Measurements from ENCODE around the gene FLYWCH2. TPM values are rescaled to one million over a fixed set of nuclear protein-coding genes. Genes with fewer than 3 reads are reported as not detected.

Gene FLYWCH2
- polyA plus RNA-seq, 1 donor, result 9.4 TPM

DNA sequence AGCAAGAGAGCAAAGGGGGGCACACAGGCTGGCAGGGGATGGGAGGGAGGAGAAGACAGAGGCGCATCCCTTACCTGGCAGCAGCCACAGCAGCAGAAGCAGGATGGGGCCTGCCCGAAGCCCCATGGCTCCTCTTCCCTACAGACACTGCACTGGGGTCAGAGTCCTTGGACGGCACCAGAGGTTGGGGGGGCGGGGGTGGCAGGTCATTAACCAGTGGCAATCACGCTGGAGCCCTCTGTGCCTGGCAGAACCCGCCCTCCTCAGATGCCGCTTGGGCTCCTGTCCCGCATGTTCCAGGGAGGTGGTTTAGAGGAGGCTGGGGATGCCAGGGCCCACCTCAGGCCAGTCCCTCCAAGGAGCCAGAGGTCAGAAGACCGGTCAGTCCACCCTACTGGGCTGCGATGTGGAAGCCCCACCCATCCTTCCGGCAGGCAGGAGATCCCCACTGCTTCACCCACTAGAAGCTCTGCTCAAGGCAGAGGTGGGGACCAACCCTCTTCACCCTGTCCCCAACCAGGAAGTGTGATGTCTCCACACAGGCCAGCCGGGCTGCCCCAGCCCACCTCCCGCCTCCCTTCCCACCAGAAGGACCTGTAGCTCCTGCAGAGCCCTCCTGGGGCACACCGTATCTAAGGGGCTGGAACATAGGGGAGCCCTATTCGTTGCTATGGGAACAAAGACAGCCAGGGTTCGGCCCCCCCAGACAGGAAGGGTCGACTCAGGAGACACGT, 41.2 kb upstream of the FLYWCH2 start:
- no peak overlapping the region for H3K27ac ChIP-seq (ENCODE audit: low read length)
- H3K4me3 ChIP-seq (ENCODE audit: low read length), result no peak overlapping the region
- H3K36me3 ChIP-seq (ENCODE audit: control insufficient read depth, insufficient read depth, low read length), result no peaks in the 10 kb centered on the region
- peaks cover 2% of the 10 kb centered on the region for H3K27me3 ChIP-seq (ENCODE audit: control insufficient read depth, insufficient read depth, low read length)
- no CpG with 5 or more reads among the region's 18 CpGs for WGBS (ENCODE audit: insufficient coverage, low lambda C conversion rate)
- no peaks in the 10 kb centered on the region for H3K4me1 ChIP-seq (ENCODE audit: control insufficient read depth, insufficient read depth, low read length)
- DNase-seq, result no peak
- peaks cover 7% of the 10 kb centered on the region for H3K9me3 ChIP-seq (ENCODE audit: control insufficient read depth, low read depth, low read length)

GRCh38 chr16:2842340-2843000, 40.5 kb upstream of the FLYWCH2 start:
- no peaks in the 10 kb centered on the region for H3K36me3 ChIP-seq (ENCODE audit: control insufficient read depth, insufficient read depth, low read length)
- H3K4me3 ChIP-seq (ENCODE audit: low read length), result no peak overlapping the region
- no CpG with 5 or more reads among the region's 40 CpGs for WGBS (ENCODE audit: insufficient coverage, low lambda C conversion rate)
- no peak overlapping the region for H3K27ac ChIP-seq (ENCODE audit: low read length)
- H3K4me1 ChIP-seq (ENCODE audit: control insufficient read depth, insufficient read depth, low read length), result peaks cover 4% of the 10 kb centered on the region
- H3K27me3 ChIP-seq (ENCODE audit: control insufficient read depth, insufficient read depth, low read length), result peaks cover 2% of the 10 kb centered on the region
- peaks cover 7% of the 10 kb centered on the region for H3K9me3 ChIP-seq (ENCODE audit: control insufficient read depth, low read depth, low read length)
- peak in 1 of 2 donors; percentile 31 for DNase-seq

DNA sequence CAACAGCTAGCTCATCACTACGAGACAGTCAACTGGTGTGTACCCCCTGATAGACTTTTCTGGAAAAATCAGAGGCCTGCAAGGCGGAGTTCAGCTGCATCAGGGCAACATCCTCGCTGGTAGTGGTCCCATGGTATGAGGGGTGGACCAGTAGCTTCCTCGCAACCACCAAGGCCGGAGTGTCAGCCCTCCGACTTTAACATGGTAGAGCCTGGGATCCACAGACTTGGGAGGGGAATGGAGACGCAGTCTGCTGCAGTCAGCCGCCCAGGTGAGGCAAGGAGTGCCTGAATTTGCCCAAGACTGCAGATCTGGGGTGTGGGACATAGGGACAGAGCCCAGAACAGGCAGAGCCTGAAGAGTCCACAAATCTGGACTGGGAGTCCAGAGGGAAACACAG, 39.5 kb upstream of the FLYWCH2 start:
- DNase-seq, result no peak
- H3K36me3 ChIP-seq (ENCODE audit: control insufficient read depth, insufficient read depth, low read length), result no peaks in the 10 kb centered on the region
- H3K27ac ChIP-seq (ENCODE audit: low read length), result no peak overlapping the region
- peaks cover 7% of the 10 kb centered on the region for H3K9me3 ChIP-seq (ENCODE audit: control insufficient read depth, low read depth, low read length)
- peaks cover 4% of the 10 kb centered on the region for H3K4me1 ChIP-seq (ENCODE audit: control insufficient read depth, insufficient read depth, low read length)
- WGBS (ENCODE audit: insufficient coverage, low lambda C conversion rate), result 80% methylated on average over 1 of the region's 8 CpGs
- no peak overlapping the region for H3K4me3 ChIP-seq (ENCODE audit: low read length)
- H3K27me3 ChIP-seq (ENCODE audit: control insufficient read depth, insufficient read depth, low read length), result peaks cover 2% of the 10 kb centered on the region

DNA sequence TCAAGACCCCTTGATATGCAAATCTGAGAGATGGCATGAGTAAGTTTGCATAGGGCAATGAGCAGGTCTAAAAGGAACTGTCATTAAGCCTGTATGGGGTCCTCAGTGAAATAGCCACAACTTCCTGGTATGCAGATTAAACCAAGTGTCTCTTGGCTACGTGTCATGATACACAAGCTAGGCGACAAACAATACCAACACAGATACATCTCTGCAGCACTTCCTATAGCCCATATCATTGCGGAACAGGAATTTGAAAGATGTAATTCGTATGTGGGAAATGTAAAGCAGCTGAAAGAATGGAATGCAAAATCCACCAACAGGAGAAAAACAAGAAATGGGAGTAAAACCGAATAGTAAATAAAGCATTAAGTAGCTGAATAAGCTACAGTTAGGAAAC, 37.9 kb upstream of the FLYWCH2 start:
- peaks cover 7% of the 10 kb centered on the region for H3K9me3 ChIP-seq (ENCODE audit: control insufficient read depth, low read depth, low read length)
- H3K27me3 ChIP-seq (ENCODE audit: control insufficient read depth, insufficient read depth, low read length), result peaks cover 2% of the 10 kb centered on the region
- no peak for DNase-seq
- H3K27ac ChIP-seq (ENCODE audit: low read length), result no peak overlapping the region
- H3K36me3 ChIP-seq (ENCODE audit: control insufficient read depth, insufficient read depth, low read length), result no peaks in the 10 kb centered on the region
- H3K4me1 ChIP-seq (ENCODE audit: control insufficient read depth, insufficient read depth, low read length), result peaks cover 4% of the 10 kb centered on the region
- WGBS (ENCODE audit: insufficient coverage, low lambda C conversion rate), result 100% methylated on average over 1 of the region's 5 CpGs
- H3K4me3 ChIP-seq (ENCODE audit: low read length), result no peak overlapping the region

DNA sequence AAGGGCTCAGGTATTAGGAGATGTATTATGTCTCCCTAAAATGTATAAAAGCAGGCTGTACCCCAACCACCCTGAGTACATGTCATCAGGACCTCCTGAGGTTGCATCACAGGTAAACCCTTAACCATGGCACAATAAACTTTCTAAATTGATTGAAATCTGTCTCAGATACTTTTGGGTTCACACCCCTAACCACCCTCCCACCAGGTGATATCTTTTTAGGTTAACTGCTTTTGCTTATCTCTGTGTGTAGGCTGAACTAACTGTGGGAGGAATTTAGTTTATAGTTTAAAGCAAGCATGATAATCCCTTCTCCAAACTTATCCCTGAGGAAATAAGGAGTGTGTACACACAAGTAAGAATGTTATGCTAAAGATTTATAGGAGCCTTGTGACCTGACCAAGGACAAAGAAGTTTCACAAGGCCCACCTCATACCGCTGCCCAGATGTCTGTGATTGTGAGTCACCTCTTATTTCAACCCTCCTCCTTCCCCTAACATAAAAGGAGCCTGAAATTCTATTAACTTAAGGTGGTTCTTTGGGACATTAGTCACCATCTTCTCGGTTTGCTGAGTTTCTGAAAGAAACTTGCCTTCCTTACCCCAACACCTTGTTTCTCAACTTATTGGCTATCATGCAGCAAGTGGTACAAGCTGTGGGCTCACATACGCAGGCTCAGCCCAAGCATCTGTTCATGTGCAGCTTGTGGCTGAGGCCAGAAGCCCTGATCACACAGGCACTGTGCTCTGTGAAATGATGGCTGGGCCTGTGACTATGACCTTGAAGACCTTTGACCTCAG, 36.3 kb upstream of the FLYWCH2 start:
- peaks cover 7% of the 10 kb centered on the region for H3K9me3 ChIP-seq (ENCODE audit: control insufficient read depth, low read depth, low read length)
- no CpG with 5 or more reads among the region's 3 CpGs for WGBS (ENCODE audit: insufficient coverage, low lambda C conversion rate)
- no peak overlapping the region for H3K27ac ChIP-seq (ENCODE audit: low read length)
- H3K36me3 ChIP-seq (ENCODE audit: control insufficient read depth, insufficient read depth, low read length), result no peaks in the 10 kb centered on the region
- no peak overlapping the region for H3K4me3 ChIP-seq (ENCODE audit: low read length)
- DNase-seq, result no peak
- H3K27me3 ChIP-seq (ENCODE audit: control insufficient read depth, insufficient read depth, low read length), result peaks cover 2% of the 10 kb centered on the region
- peaks cover 4% of the 10 kb centered on the region for H3K4me1 ChIP-seq (ENCODE audit: control insufficient read depth, insufficient read depth, low read length)

DNA sequence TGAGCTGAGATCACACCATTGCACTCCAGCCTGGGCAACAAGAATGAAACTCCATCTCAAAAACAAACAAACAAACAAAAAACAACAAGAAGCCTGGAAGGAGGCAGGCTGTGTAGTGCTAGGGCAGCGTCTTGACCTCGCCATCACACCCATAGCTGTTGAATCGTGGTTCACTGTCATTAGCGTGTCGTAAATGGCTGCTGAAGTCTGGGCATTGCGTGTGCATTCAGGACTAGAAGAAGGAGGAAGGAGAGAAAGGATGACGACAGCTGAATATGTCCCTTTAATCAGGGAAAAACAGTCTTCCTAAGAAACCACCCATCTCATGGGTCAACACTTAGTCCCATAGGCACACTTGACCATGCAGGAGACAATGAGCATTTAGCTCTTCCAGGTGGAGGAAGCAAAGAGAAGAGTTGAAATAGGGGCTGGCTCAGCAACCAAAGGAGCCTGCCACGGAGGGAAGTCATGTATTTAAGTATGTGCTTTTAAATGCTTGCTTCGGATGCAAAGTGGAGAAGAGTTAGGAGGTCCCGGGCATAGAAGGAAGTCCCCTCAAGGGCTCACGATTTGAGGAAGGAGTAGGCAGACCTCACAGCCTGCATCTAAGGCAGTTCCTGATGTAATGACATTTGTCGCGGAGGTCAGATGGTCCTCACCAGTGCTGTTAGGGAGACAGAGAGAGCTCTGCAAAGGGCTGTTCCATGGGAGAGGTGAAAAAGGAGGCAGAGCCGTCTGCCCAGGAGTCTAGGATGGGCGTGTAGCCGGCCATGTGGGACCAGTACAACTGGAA, 33.9 kb upstream of the FLYWCH2 start:
- WGBS (ENCODE audit: insufficient coverage, low lambda C conversion rate), result 79% methylated on average over 4 of the region's 16 CpGs
- no peak for DNase-seq
- H3K27me3 ChIP-seq (ENCODE audit: control insufficient read depth, insufficient read depth, low read length), result peaks cover 3% of the 10 kb centered on the region

DNA sequence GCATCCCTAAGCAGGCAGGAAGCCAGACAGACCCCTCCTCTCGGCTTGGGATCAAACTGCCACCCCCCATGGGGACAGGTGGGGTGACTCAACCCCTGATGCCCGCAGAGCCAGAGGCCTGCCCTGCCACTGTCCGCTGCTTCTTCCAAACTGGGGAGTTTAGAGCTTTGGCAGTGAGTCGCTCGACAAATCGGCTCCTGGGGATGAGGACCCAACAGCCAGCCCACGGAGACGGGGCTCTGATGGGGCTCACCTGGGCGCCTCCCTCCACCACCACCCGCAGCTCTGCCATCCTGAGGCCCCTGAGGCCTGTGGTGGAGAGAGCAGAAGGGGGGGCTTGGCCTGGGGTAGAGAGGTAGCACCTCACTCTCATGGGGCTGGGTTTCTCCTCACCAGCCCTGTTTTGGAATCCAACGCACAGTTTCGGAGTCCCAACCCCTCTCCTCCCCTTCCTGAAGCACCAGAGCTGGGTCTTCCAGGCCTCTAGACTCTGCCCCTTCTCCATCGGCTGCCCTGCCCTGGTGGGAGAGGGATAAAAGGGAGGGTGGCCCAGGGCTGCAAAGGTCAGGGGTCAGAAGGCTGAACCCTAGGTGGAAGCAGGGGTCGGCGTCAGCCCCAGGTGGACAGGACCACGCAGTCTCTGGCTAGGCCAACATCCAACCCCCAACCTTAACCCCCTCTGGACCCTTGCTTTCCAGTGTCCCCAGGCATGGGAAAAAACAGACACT, 30.8 kb upstream of the FLYWCH2 start:
- peaks cover 2% of the 10 kb centered on the region for H3K4me1 ChIP-seq (ENCODE audit: control insufficient read depth, insufficient read depth, low read length)
- H3K9me3 ChIP-seq (ENCODE audit: control insufficient read depth, low read depth, low read length), result peaks cover 26% of the 10 kb centered on the region
- H3K27me3 ChIP-seq (ENCODE audit: control insufficient read depth, insufficient read depth, low read length), result peaks cover 3% of the 10 kb centered on the region
- H3K27ac ChIP-seq (ENCODE audit: low read length), result no peak overlapping the region
- H3K36me3 ChIP-seq (ENCODE audit: control insufficient read depth, insufficient read depth, low read length), result no peaks in the 10 kb centered on the region
- no CpG with 5 or more reads among the region's 16 CpGs for WGBS (ENCODE audit: insufficient coverage, low lambda C conversion rate)
- no peak for DNase-seq
- no peak overlapping the region for H3K4me3 ChIP-seq (ENCODE audit: low read length)

More for the DNA sequence above, 33.9 kb upstream of the FLYWCH2 start:
- H3K27ac ChIP-seq (ENCODE audit: low read length), result no peak overlapping the region
- H3K36me3 ChIP-seq (ENCODE audit: control insufficient read depth, insufficient read depth, low read length), result no peaks in the 10 kb centered on the region
- no peak overlapping the region for H3K4me3 ChIP-seq (ENCODE audit: low read length)
- H3K4me1 ChIP-seq (ENCODE audit: control insufficient read depth, insufficient read depth, low read length), result peaks cover 4% of the 10 kb centered on the region
- H3K9me3 ChIP-seq (ENCODE audit: control insufficient read depth, low read depth, low read length), result peaks cover 12% of the 10 kb centered on the region

GRCh38 chr16:2852731-2853507, 30.1 kb upstream of the FLYWCH2 start:
- no peak overlapping the region for H3K4me3 ChIP-seq (ENCODE audit: low read length)
- H3K36me3 ChIP-seq (ENCODE audit: control insufficient read depth, insufficient read depth, low read length), result no peaks in the 10 kb centered on the region
- H3K4me1 ChIP-seq (ENCODE audit: control insufficient read depth, insufficient read depth, low read length), result peaks cover 2% of the 10 kb centered on the region
- no CpG with 5 or more reads among the region's 56 CpGs for WGBS (ENCODE audit: insufficient coverage, low lambda C conversion rate)
- H3K27ac ChIP-seq (ENCODE audit: low read length), result no peak overlapping the region
- no peak for DNase-seq
- peaks cover 29% of the 10 kb centered on the region for H3K9me3 ChIP-seq (ENCODE audit: control insufficient read depth, low read depth, low read length)
- peaks cover 7% of the 10 kb centered on the region for H3K27me3 ChIP-seq (ENCODE audit: control insufficient read depth, insufficient read depth, low read length)

- H3K27me3 ChIP-seq (ENCODE audit: control insufficient read depth, insufficient read depth, low read length), result peaks cover 14% of the 10 kb centered on the region
- DNase-seq, result no peak
- no CpG with 5 or more reads among the region's 18 CpGs for WGBS (ENCODE audit: insufficient coverage, low lambda C conversion rate)
Measured at GRCh38 chr16:2853531-2854073, 29.4 kb upstream of the FLYWCH2 start.

More at GRCh38 chr16:2853531-2854073, 29.4 kb upstream of the FLYWCH2 start:
- Histone ChIP-seq H3K4me1 (ENCODE audit: control insufficient read depth, insufficient read depth, low read length) (peaks cover 7% of the 10 kb centered on the region), H3K27ac (ENCODE audit: low read length) (no peak overlapping the region), H3K9me3 (ENCODE audit: control insufficient read depth, low read depth, low read length) (peaks cover 31% of the 10 kb centered on the region), H3K4me3 (ENCODE audit: low read length) (no peak overlapping the region), H3K36me3 (ENCODE audit: control insufficient read depth, insufficient read depth, low read length) (no peaks in the 10 kb centered on the region)
